Measurements from ENCODE around the gene GSTM2.

DNA sequence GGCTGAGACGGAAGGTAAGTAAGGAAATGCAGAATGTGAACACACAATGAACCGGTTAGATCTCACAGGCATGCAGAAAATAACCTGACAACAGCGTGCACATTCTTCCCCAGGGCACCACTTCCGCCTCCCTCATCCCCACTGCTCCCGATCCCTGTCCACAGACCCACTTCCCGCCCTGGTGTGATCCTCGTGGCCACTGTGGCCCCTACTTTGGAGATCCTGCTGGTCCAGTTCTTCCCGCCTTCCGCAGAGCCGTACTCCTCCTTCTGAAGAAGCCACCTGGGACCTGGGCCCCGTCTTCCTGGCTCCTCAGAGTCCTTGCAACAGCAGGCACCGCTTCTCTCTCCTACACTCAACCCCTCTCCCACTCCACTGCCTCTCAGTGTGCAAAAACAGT is 13.3 kb upstream of the GSTM2 start:
- TF ChIP-seq, protein P1, sequence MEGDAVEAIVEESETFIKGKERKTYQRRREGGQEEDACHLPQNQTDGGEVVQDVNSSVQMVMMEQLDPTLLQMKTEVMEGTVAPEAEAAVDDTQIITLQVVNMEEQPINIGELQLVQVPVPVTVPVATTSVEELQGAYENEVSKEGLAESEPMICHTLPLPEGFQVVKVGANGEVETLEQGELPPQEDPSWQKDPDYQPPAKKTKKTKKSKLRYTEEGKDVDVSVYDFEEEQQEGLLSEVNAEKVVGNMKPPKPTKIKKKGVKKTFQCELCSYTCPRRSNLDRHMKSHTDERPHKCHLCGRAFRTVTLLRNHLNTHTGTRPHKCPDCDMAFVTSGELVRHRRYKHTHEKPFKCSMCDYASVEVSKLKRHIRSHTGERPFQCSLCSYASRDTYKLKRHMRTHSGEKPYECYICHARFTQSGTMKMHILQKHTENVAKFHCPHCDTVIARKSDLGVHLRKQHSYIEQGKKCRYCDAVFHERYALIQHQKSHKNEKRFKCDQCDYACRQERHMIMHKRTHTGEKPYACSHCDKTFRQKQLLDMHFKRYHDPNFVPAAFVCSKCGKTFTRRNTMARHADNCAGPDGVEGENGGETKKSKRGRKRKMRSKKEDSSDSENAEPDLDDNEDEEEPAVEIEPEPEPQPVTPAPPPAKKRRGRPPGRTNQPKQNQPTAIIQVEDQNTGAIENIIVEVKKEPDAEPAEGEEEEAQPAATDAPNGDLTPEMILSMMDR (IDR thresholded peaks at IDR 0.05; ENCODE audit: low read depth, low read length, poor library complexity, severe bottlenecking), result no peak
- TF ChIP-seq EZH2phosphoT487 (IDR thresholded peaks at IDR 0.05; ENCODE audit: borderline replicate concordance, low read length), result no peak

Data from DOHH2 (cell line).